HG03039 (cell line): ENCODE measurements around the gene HERPUD1.
A peak's percentile ranks its signal among the peaks of the same experiment; 100 is the strongest.

Experiments used
- ATAC-seq: cut with Tn5 transposase; IDR thresholded peaks from one replicate; pipeline ENCODE4 v1.9.1; 2021; ENCODE audit warnings: mild to moderate bottlenecking, moderate library complexity; ENCODE audit not compliant: unreplicated experiment

The HERPUD1 gene

DNA sequence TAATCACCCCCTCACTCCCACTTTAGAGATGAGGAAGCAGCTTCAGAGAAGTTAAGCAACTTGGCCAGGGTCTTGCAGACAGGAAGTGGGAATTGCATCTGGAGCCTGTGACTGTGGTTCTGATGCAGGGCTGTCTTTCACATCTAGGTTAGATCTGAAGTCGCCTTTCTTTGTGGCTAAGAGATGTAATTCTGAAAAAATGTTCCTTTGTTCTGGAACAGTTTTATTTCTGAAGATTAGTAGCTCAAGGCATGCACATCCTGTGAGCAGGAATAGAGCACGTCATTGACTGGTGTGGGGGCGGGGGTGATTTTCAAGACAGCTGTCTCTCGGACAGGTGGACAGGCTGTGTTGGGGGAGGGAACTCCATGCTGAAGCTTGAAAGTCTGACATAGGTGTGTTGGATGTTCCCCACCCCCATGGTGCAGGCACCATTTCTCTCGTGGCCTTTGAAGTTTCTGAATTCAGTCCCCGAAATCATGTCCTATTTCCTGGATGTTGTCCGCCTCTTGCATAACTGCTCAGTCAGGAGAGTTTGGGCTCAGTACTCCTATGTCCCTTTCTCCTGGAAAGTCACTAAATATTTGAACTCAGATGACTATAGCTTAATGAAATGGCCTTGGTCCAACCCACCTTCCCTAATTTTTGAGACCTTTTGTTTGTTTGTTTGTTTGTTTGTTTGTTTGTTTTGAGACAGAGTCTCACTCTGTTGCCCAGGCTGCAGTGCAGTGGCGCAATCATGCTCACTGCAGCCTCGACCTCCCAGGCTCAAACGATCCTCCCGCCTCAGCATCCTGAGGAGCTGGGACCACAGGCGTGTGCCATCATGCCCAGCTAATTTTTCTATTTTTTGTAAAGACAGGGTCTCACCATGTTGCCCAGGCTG, 21.0 kb upstream of the HERPUD1 start:
- ATAC-seq: no peak

DNA sequence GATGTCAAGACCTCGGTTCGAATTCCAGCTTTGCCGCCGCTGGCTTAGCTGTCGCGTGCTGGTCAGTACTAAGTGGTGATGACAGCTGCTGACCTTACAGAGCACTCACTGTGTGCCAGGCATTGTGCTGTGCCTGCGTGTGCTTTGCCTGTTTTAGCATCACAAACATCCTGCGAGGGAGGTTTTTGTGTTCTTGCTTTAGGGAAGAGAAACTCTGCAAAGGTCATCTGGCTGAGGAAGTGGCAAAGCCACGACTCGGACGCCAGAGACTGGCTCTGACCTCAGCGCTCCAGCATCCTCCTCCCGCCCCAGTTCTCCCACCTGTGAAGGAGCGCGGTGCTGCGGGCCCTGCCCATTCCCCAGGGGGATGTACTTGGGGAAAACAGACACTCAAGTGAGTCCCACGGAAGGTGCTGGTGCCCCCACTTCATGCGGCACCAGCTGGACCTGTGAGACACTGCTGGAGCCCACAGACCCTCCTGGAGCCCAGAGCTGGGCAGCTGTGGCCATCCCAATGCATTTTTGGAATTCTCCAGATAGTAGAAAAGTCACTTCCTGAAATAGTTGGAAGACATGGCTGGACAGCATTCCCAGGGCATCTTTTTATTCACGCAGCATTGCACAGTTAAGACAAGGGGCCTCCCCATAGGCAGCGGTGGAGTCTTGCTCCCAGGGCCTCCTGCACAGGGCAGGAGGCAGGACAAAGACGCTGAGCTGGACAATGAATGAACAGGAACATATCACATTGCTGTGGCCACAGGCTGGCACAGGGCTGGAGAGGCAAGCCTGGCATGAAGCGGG, 20.0 kb upstream of the HERPUD1 start:
- ATAC-seq: no peak

DNA sequence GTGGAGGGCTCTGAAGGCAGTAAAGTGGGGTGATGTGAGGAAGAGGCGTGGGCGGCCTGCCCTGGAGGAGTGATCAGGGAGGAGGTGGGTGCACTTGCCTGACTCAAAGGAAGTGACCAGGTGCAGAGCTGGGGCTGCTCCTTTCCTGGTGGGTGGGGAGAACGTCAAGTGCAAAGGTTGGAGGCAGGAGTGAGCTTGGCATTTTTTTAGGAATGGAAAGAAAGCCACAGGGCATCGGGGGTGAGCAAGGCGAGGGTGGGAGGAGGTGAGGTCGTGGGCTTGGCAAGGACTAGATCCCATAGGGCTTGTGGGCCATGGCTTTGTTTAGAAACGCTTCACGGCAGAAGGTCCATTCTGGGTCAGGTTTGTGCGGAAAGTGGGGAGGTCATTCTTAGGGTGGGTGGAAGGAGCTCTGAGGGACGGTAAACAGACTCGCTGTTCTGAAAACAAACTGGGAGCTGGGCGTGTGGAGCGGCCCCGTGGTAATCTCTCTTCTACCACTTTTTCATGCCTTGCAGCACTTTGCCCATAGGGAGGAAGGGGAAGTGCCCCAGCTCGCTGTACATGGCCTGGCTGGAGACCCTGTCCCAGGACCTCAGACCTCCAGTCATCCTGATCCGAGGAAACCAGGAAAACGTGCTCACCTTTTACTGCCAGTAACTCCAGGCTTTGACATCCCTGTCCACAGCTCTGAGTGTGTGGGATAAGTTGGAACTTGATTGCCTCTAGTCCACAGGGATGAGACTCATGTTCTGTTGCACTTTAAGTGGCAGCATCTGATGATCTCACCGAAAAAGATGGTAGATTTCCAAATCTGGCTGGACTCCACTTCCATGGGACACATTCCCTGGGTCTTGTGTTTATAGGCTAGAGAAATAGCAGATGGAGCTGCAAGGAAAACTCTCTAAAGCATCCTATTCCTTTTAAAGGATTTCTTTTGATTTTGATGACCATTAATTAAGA, 18.9 kb upstream of the HERPUD1 start:
- ATAC-seq: no peak

DNA sequence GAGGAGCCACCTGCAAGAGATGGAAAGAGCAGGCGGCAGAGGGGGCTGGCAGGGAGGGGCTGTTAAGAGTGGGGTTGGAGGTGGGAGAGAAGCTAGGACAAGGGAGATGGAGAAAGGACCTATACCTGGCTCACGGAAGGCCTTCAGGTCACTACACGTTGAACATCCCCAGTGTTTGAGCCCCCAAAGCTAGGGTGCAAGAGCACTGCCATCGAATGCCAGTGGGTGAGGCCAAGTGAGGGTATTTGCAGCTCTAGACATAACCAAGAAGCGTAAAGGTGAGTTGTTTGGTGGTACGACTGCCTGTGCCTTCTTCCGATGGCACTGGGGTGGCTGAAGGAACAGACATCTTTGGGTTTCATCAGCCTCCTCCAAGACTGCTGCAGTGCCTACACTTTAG, 17.0 kb upstream of the HERPUD1 start:
- no peak for ATAC-seq

DNA sequence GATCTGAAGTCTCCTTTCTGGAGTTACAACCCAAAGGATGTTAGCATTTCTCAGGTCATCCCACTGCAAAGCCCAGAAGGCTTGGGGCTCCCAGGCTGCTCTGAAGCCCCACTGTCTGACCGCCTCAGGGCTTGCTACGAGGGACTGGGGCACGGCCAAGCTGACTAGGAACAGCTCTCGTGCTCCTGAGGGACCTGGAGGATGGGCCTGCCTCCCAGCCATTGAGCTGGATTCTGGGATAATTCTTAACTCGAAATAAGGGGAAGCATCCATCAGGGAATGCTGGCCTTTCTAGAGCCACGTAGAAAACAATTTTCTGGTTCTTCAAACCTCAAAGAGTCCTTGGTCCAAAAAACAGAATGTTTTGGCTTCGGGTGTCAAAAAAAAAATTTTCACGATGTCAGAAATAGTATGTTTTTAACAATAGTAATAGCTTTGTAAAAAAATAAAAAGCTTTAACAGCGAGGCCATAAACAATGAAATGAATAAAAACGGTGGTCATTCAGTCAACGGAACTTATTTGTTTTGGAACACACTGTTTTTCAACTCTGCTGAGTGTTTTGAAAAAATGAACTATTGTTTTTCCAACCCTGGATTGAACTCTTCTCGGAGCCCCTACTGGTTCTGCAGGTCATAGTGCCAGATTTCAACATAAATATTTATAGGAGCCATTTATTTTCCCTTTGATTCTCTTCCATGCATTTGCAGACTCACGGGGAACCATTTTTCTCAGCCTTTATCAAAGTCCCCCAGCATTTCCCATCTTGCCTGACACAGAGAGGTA, 16.4 kb upstream of the HERPUD1 start:
- no peak for ATAC-seq

DNA sequence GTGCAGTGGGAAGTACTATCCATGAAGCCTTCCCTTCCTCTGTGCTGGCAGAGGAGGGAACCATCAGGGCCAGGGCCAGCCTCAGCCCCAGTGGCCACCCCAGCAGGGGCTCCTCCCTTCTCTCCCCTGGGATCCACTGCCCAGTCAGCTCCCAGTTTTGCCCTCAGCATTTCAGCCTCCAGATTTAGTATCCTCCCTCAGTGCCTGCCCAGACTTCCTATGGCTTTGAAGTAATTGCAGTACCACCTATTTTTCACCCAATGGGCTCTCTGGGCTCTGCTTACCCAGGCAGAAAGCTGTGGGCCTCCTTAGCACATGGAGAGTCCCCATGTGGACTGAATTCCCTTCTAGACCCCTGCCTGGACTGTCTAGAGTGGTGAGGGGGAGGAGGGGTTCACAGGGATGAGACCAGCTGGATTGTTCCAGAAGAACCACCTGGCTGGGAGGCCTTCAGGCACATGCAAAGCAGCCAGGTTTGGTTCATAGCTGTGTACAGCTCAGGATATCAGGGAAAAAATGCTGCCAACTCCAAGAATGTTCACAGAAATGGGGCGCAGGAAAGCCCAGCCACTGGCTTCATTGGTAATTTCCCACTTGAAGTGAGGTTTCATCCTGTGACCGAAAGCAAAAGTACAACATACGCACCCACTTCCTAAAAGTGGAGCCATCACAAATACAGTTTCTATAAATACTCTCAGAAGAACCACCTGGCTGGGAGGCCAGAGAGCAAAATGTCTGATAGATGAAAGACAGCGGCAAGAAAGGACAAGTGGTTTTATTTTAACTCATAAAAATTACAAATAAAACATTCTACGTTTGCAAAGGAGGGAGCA, 15.2 kb upstream of the HERPUD1 start:
- ATAC-seq: peak; percentile 48

DNA sequence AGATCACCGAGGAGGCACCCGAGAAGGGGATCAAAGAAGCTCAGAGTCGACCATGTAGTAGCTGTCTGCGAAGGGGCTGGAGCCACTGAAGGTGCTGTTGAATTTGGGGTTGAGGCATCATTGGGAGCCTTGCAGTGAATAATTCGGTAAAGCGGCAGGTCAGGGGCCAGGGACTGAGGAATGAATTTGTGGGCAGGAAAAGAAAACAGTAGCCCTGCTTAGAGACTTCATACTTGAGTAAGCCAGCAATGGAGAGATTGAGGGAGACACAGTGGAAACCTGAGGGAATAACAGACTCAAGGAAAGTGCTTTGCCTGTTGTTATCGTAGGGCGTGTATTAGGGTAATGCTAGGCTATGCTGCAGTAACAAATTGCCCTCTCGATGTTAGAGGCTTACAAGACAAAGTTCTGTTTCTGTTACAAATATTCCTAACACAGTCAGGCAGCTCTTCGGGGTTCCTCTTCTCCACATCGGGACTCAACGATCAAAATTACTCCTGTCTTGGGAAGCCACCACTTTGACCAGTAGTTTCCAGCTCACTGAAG, 13.4 kb upstream of the HERPUD1 start:
- ATAC-seq: no peak

DNA sequence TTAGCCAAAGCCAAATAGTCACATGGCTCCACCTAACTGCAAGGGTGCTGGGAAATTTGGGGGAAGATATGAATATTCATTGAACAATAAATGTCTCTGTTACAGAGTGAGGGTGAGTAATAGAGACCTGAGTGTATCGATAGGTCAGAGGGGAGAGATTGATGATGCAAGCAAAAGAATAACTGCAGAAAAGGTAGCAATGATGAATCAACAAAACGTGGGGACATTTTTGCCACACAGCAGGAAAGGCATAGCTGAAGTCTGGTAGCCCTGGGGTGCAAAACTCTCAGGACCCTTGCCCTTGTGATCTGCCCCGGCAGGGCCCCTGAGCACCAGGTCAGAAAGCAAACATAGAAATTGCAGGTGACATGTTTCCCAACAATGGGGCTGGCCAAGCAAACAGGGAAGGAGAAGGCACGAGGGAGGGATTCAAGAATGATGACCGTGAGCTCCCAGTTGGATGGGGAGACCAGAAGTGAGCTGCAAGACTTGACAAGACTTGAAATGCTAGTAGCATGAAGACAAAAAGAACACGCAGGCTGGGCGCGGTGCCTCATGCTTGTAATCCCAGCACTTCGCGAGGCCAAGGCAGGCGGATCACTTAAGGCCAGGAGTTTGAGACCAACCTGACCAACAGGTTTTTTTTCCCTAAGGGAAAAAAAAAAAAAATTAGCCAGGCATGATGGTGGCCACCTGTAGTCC, 12.7 kb upstream of the HERPUD1 start:
- no peak for ATAC-seq

DNA sequence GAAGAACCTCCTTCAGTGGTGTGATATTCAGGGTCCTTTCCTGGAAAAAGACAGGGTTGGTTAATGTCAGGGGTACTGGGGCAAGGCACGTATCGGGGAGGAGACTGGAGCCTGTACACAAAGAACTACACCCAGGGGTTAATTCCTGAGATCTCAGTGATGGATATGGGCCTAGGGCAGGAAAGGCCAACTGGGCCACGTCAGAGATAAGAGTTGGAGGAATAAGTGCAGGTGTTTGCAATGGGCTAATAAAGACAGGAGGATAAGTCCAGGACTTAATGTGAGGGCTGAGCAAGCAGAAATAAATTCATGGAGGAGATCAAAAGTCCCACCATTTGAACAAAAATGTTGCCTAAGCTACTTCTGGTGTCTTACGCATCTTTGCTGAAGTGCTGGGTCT, 10.4 kb upstream of the HERPUD1 start:
- no peak for ATAC-seq

DNA sequence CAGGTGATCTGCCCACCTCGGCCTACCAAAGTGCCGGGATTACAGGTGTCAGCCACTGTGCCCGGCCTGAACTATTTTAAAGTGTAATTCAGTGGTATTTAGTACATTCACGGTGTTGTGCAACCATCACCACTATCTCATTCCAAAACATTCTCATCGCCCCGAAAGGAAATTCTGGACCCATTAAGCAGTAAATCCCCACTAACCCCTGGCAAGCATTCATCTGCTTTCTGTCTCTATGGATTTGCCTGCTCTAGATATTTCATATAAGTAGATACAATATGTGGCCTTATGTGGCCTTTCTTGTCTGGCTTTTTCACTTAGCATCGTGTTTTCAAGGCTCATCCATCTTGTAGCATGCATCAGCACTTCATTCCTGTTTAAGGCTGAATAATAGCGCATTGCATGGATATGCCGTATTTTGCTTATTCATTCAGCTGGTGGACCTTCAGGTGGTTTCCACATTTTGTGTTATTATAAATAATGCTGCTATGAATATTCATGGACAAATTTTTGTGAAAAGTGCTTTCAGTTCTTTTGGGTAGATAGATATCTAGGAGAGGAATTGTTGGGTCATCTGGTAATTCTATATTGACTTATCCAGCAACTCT, 8.4 kb upstream of the HERPUD1 start:
- ATAC-seq: no peak

DNA sequence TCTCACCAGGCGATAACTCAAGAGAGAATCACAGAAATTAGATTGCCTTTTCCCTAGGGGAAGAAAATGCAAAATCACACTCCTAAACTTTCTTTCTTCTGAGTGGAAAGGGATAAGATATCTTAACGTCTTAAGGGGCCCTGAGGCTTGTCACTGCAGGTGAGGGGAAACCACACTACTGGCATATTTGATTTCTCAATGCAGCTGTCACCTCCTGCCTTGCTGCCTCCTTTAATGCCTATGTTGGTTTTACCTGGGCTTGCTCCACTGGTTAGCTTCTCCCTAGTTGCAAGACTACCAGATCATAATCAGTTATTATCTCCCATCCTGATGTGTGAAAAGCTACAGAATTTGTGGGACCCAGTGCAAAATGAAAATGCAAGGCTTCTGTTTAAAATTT, 4.5 kb upstream of the HERPUD1 start:
- no peak for ATAC-seq

DNA sequence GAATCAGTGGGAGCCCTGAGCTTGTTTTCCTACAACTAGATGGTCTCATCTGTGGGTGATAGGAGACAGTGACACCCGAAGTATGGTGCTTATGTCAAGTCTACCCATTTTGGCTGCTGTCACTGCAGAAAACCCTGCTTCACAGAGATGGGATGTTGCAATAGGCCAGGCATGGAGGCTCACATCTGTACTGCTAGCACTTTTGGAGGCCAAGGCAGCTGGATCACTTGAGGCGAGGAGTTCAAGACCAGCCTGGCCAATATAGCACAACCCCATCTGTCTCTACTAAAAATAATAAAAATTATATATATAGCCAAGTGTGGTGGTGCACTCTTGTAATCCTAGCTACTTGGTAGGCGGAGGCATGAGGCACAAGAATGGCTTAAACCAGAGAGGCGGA, 2.3 kb upstream of the HERPUD1 start:
- ATAC-seq: no peak

DNA sequence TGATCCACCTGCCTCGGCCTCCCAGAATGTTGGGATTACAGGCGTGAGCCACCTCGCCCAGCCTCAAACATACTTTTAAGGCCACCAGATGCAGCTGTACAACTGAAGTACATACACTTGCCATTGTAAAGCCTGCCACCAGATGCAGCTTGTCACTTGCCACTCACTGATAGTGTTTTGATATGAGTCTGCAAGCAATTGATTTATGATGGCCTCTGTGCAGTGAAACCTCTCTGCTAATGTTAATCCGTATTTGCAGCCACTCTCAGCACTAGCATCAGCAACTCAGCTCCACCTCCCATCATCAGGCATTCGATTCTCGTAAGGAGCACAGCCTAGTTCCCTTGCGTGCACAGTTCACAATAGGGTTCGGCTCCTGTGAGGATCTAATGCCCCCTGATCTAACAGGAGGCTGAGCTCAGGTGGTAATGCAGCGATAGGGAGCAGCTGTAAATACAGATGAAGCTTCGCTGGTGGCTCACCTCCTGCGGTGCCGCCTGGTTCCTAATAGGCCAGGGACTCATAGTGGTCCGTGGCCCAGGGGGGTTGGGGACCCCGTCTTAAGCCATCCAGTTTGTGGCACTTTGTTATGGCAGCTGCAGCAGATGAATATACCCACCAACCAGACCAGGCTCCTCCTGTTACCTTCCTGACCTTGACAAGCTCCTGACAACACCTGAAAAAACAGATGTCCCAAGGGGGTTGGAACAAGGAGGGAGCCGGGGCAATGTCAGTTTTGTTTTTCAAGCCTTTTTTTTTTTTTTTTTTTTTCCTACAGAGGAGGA, 1.3 kb upstream of the HERPUD1 start:
- ATAC-seq: no peak

DNA sequence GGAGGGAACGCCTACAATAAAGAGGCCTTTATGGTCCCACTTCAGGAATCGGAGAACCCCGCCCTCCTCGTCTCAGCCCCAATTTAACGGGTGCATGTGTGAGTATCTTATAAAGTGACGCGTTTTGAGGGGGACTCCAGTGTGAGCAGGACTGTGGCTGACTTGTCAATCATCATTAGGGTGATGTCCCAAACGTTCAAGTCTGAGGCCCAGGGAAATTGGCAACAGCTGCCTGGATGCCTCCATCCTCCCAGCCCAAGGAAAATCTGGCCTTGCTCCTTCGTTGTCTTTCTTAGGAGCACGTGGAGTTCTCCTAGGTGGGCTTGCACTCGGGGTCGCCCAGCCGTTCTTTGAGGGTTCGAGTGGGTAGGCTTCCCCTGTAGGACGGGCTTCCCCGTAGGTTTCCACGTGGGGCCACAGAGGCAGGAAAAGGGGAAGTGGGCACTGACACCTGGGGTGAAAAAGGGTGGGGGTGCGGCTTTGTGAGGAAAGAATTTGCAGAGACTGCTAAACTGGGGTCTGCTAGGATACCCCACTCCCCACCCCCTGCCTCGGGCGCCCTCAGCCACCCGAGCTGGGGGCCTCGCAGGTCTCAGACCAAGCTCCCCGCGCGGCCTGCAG, 561 bp upstream of the HERPUD1 start:
- peak; percentile 31 for ATAC-seq

DNA sequence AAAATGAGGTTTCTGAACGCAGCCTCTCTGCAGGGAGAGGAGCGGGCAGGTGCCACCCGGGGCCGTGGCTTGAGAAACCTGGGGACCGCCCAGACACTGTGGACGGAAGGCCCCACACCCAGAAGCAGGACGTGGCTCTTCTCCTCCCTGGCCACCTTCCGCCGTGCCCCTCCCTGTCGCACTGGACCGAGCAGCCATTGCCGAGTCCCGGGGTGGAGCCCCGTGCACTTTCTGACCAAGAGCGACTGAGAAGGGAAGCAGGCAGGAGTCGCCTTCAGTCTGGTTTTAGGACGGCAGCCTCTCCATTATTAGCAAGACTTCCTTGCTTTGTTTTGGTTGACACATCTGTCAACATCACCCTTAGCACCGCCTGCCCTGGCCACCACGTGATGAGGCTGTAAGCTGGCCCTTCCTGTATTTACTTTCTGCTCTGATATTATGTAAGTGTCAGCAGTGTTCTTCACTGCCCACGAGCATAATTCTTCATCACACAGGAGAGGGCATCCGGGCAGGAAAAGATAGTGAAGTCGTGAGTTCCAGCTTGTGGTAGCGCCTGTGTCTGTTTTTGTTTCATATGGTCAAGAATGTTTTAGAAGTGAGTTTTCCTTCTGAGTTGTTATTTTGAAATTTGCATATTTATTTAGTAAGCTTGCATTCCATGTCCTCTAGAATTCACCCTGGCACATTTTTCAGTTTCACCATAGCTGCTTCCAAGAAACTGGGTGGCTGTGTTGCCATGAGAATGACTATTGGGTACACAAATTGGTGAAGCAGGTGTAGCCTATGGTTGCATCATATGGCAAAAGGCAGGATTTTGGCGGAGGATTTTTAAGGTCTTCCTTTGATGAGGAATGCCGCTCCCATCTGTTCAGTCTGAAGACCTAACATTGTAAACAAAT, 1.0 kb downstream of the HERPUD1 start:
- peak; percentile 1 for ATAC-seq
